ENCODE results near the gene ITGA5. TPM values are rescaled to one million over a fixed set of nuclear protein-coding genes. Genes with fewer than 3 reads are reported as not detected.

The ITGA5 gene
- polyA plus RNA-seq, 1 donor (not counting 4 experiments of a cell fraction or from before 2014, with no cell fraction given): 47.9 TPM

- Histone ChIP-seq H3K79me2 (ENCODE audit: control insufficient read depth, insufficient read depth, low read length) (peaks cover 34% of the 10 kb centered on the region), H3K27ac (ENCODE audit: control insufficient read depth, insufficient read depth, low read length) (peak overlapping the region; percentile 9), H3K36me3 (ENCODE audit: control insufficient read depth in 2 of 2, extremely low read depth in 1 of 2, insufficient read depth in 2 of 2, low read length in 2 of 2) (peaks cover 63 to 75% of the 10 kb centered on the region in 2 experiments), H3K4me1 (ENCODE audit: control insufficient read depth, extremely low read depth, insufficient read depth, low read length) (peaks cover 35% of the 10 kb centered on the region), H3K9me3 (ENCODE audit: control insufficient read depth, low read depth, low read length) (no peaks in the 10 kb centered on the region), H3K9me1 (ENCODE audit: control insufficient read depth, extremely low read depth, insufficient read depth, low read length) (peaks cover 3% of the 10 kb centered on the region), H3K4me2 (ENCODE audit: control insufficient read depth, extremely low read depth, insufficient read depth, low read depth, low read length) (peak overlapping the region; percentile 47), H4K20me1 (ENCODE audit: control insufficient read depth, extremely low read depth, insufficient read depth, low read length) (peaks cover 22% of the 10 kb centered on the region), H2AFZ (ENCODE audit: control insufficient read depth, low read length) (no peak overlapping the region), H3K27me3 (ENCODE audit: control insufficient read depth, extremely low read depth, insufficient read depth, low read length) (no peaks in the 10 kb centered on the region), H3K9ac (ENCODE audit: control insufficient read depth, extremely low read depth, insufficient read depth, low read length) (peak overlapping the region; percentile 29), H3K4me3 (ENCODE audit: control insufficient read depth in 2 of 3, extremely low read depth in 1 of 3, insufficient read depth in 2 of 3, low read depth in 1 of 3, low read length in 3 of 3) (no peak overlapping the region)
- FAIRE-seq (no peak), DNase-seq (ENCODE audit: low read depth, low spot score) (no peak)
- dilution Hi-C loops (cut with MboI; ENCODE audit: extremely low pct_ligation_motif_present, low sequenced_read_pairs): no loop called here
- no peak for TF ChIP-seq CTCF (optimal IDR thresholded peaks at IDR 0.05 in 1 of 3, IDR thresholded peaks at IDR 0.05 in 1 of 3, conservative IDR thresholded peaks at IDR 0.05 in 1 of 3; ENCODE audit: extremely low read depth in 1 of 3, insufficient read depth in 2 of 3, low read length in 3 of 3)
- no peak for TF ChIP-seq EZH2 (IDR thresholded peaks at IDR 0.05; ENCODE audit: low read length)
These were observed 44.4 kb downstream of the ITGA5 start for GRCh38 chr12:54374562-54375258.

- Histone ChIP-seq H3K9ac (ENCODE audit: control insufficient read depth, extremely low read depth, insufficient read depth, low read length) (peak overlapping the region; percentile 29), H3K9me1 (ENCODE audit: control insufficient read depth, extremely low read depth, insufficient read depth, low read length) (peaks cover 3% of the 10 kb centered on the region), H3K27ac (ENCODE audit: control insufficient read depth, insufficient read depth, low read length) (peak overlapping the region; percentile 30), H3K4me2 (ENCODE audit: control insufficient read depth, extremely low read depth, insufficient read depth, low read depth, low read length) (peak overlapping the region; percentile 47), H3K9me3 (ENCODE audit: control insufficient read depth, low read depth, low read length) (no peaks in the 10 kb centered on the region), H3K36me3 (ENCODE audit: control insufficient read depth in 2 of 2, extremely low read depth in 1 of 2, insufficient read depth in 2 of 2, low read length in 2 of 2) (peaks cover 57 to 75% of the 10 kb centered on the region in 2 experiments), H4K20me1 (ENCODE audit: control insufficient read depth, extremely low read depth, insufficient read depth, low read length) (peaks cover 17% of the 10 kb centered on the region), H3K4me3 (ENCODE audit: control insufficient read depth in 2 of 3, extremely low read depth in 1 of 3, insufficient read depth in 2 of 3, low read depth in 1 of 3, low read length in 3 of 3) (no peak overlapping the region), H2AFZ (ENCODE audit: control insufficient read depth, low read length) (no peak overlapping the region), H3K79me2 (ENCODE audit: control insufficient read depth, insufficient read depth, low read length) (peaks cover 28% of the 10 kb centered on the region), H3K27me3 (ENCODE audit: control insufficient read depth, extremely low read depth, insufficient read depth, low read length) (no peaks in the 10 kb centered on the region), H3K4me1 (ENCODE audit: control insufficient read depth, extremely low read depth, insufficient read depth, low read length) (peaks cover 31% of the 10 kb centered on the region)
- no peak for FAIRE-seq
- DNase-seq (ENCODE audit: low read depth, low spot score): no peak
- dilution Hi-C loops (cut with MboI; ENCODE audit: extremely low pct_ligation_motif_present, low sequenced_read_pairs): no loop called here
- TF ChIP-seq CTCF (optimal IDR thresholded peaks at IDR 0.05 in 1 of 3, IDR thresholded peaks at IDR 0.05 in 1 of 3, conservative IDR thresholded peaks at IDR 0.05 in 1 of 3; ENCODE audit: extremely low read depth in 1 of 3, insufficient read depth in 2 of 3, low read length in 3 of 3) (no peak), EZH2 (IDR thresholded peaks at IDR 0.05; ENCODE audit: low read length) (no peak)
These were observed 45.2 kb downstream of the ITGA5 start for GRCh38 chr12:54373649-54374561.
